ENCODE measurements around the gene ROBO1. TPM values are rescaled to one million over a fixed set of nuclear protein-coding genes. Genes with fewer than 3 reads are reported as not detected.

Gene ROBO1
- total RNA-seq, 1 experiment from 2014 or later = 32.2 TPM

- DNase-seq (ENCODE audit: unreplicated experiment) = no peak
- CTCF ChIA-PET = no interaction called here
- H3K4me3 Mint-ChIP-seq (ENCODE audit: unreplicated experiment) = no peak overlapping the region
- intact Hi-C loops (cut with micrococcal nuclease) = loop anchor here (10.0 kb wide), 1 partner anchor 245 kb away; no protein-coding TSS in a partner anchor
- peaks cover 14% of the 10 kb centered on the region for H3K4me1 Mint-ChIP-seq (ENCODE audit: insufficient read depth, unreplicated experiment)
- POLR2A ChIA-PET = interaction anchor here (1.0 to 1.6 kb wide), 4 partner anchors 11 to 68 kb away, joined by 3 read pairs; no protein-coding TSS in a partner anchor
- H3K9me3 Mint-ChIP-seq (ENCODE audit: unreplicated experiment) = no peaks in the 10 kb centered on the region
- H3K27me3 Mint-ChIP-seq (ENCODE audit: insufficient read depth, unreplicated experiment) = no peaks in the 10 kb centered on the region
- no peaks in the 10 kb centered on the region for H3K36me3 Mint-ChIP-seq (ENCODE audit: insufficient read depth, unreplicated experiment)
- BruUV-seq (replicated peaks) = no TSS peak
- no peak overlapping the region for H3K27ac Mint-ChIP-seq (ENCODE audit: low read depth, unreplicated experiment)
- TF ChIP-seq CTCF (IDR thresholded peaks at IDR 0.05; ENCODE audit: unreplicated experiment) = no peak
Observed at GRCh38 chr3:78729946-78730345, 1037.9 kb downstream of the ROBO1 start.

- DNase-seq (ENCODE audit: unreplicated experiment) = peak; percentile 61
- Mint-ChIP-seq H3K36me3 (ENCODE audit: insufficient read depth, unreplicated experiment) (no peaks in the 10 kb centered on the region), H3K27me3 (ENCODE audit: insufficient read depth, unreplicated experiment) (no peaks in the 10 kb centered on the region), H3K4me1 (ENCODE audit: insufficient read depth, unreplicated experiment) (peaks cover 14% of the 10 kb centered on the region), H3K4me3 (ENCODE audit: unreplicated experiment) (no peak overlapping the region), H3K27ac (ENCODE audit: low read depth, unreplicated experiment) (no peak overlapping the region), H3K9me3 (ENCODE audit: unreplicated experiment) (no peaks in the 10 kb centered on the region)
- intact Hi-C loops (cut with micrococcal nuclease) = no loop called here
- BruUV-seq (replicated peaks) = no TSS peak
- POLR2A ChIA-PET = interaction anchor here (1.0 to 2.3 kb wide), 5 partner anchors 11 to 291 kb away, joined by 3 to 10 read pairs (median 4); no protein-coding TSS in a partner anchor
- no peak for TF ChIP-seq CTCF (IDR thresholded peaks at IDR 0.05; ENCODE audit: unreplicated experiment)
- CTCF ChIA-PET = interaction anchor here (0.9 kb wide), 1 partner anchor 63 kb away, joined by 3 read pairs; no protein-coding TSS in a partner anchor
Observed at GRCh38 chr3:78728406-78729145, 1039.2 kb downstream of the ROBO1 start.

GRCh38 chr3:78726545-78726944 is 1041.3 kb downstream of the ROBO1 start:
- no peak for TF ChIP-seq CTCF (IDR thresholded peaks at IDR 0.05; ENCODE audit: unreplicated experiment)
- Mint-ChIP-seq H3K36me3 (ENCODE audit: insufficient read depth, unreplicated experiment) (no peaks in the 10 kb centered on the region), H3K27ac (ENCODE audit: low read depth, unreplicated experiment) (no peak overlapping the region), H3K4me3 (ENCODE audit: unreplicated experiment) (no peak overlapping the region), H3K4me1 (ENCODE audit: insufficient read depth, unreplicated experiment) (peaks cover 24% of the 10 kb centered on the region), H3K9me3 (ENCODE audit: unreplicated experiment) (no peaks in the 10 kb centered on the region), H3K27me3 (ENCODE audit: insufficient read depth, unreplicated experiment) (no peaks in the 10 kb centered on the region)
- ChIA-PET CTCF (no interaction called here), POLR2A (interaction anchor here (1.3 to 2.1 kb wide), 2 partner anchors 10 kb away, joined by 4 to 5 read pairs; no protein-coding TSS in a partner anchor)
- BruUV-seq (replicated peaks) = no TSS peak
- no peak for DNase-seq (ENCODE audit: unreplicated experiment)
- intact Hi-C loops (cut with micrococcal nuclease) = no loop called here

GRCh38 chr3:78725703-78726246 is 1042.0 kb downstream of the ROBO1 start:
- intact Hi-C loops (cut with micrococcal nuclease) = no loop called here
- no peaks in the 10 kb centered on the region for H3K27me3 Mint-ChIP-seq (ENCODE audit: insufficient read depth, unreplicated experiment)
- no peaks in the 10 kb centered on the region for H3K9me3 Mint-ChIP-seq (ENCODE audit: unreplicated experiment)
- H3K36me3 Mint-ChIP-seq (ENCODE audit: insufficient read depth, unreplicated experiment) = no peaks in the 10 kb centered on the region
- ChIA-PET CTCF (no interaction called here), POLR2A (interaction anchor here (0.9 to 2.1 kb wide), 3 partner anchors 9 to 15 kb away, joined by 3 to 5 read pairs (median 4); no protein-coding TSS in a partner anchor)
- H3K4me1 Mint-ChIP-seq (ENCODE audit: insufficient read depth, unreplicated experiment) = peaks cover 25% of the 10 kb centered on the region
- BruUV-seq (replicated peaks) = no TSS peak
- no peak overlapping the region for H3K4me3 Mint-ChIP-seq (ENCODE audit: unreplicated experiment)
- no peak overlapping the region for H3K27ac Mint-ChIP-seq (ENCODE audit: low read depth, unreplicated experiment)
- no peak for DNase-seq (ENCODE audit: unreplicated experiment)
- TF ChIP-seq CTCF (IDR thresholded peaks at IDR 0.05; ENCODE audit: unreplicated experiment) = no peak

Data from MCF 10A (cell line).